Measurements from ENCODE around the gene CSF2RB. TPM values are rescaled to one million over a fixed set of nuclear protein-coding genes. Genes with fewer than 3 reads are reported as not detected.

CSF2RB gene
- 0.92 TPM for total RNA-seq

DNA sequence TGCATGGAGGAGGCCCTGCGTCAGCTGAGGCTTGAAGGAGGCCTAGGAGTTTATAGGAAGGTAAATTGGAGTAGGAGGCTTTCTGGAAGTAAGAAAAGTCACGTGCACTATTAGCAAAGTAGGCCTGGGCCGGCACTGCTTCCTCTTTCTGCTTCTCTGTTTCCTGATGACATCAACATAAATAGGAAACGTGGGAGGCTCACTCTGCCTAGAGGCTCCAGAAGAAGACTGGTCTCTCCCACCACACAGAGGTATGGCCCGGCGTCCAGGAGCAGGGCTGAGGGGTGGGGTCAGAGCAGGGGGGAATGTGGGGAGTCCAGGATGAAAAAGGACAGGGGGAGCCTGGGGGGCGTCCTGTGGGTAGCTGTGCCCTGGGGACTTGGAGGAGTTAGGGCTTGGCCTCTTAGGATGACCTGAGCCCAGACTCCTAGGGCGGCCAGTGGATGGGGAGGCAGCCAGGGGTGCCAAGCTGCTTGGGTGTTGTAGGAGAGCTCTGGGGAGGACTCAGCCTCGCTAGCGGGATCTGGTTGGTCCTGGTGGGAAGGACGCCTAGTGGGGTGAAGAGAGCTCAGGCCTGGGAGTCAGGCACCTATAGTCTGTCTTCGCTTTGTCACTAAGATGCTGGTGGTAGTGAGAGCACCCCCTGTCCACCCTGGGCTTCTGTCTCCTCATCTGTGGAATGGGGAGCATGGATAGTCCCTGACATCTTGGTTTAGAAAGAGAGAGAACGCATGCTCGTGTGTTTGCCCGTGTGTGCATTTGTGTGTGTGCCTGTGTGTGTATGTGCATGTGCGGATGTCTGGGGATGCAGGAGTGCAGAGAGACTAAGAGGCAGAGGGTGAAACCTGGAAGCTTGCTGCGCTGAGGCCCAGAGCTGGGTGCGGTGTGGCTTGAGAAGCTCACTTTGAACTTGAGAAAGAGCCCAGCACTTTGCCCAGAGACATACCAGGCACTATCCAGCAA is at the start of gene CSF2RB:
CSF2RB (plus strand) TSS at position 202 of the 963 bp plus-strand sequence. CDS start 8,580 bp downstream, outside the sequence.

Other genes with a start within 250 kb of the CSF2RB start
- gene CACNG2, start 209.9 kb upstream of the CSF2RB start, total RNA-seq, result 6.5 TPM
- 22.1 TPM for gene IFT27, start 137.5 kb upstream of the CSF2RB start, total RNA-seq
- gene PVALB, start 96.6 kb upstream of the CSF2RB start, total RNA-seq, result 1.2 TPM
- 3.0 TPM for gene NCF4, start 52.6 kb upstream of the CSF2RB start, total RNA-seq
- gene TST, start 105.8 kb downstream of the CSF2RB start, total RNA-seq, result 8.1 TPM
- 25.4 TPM for gene MPST, start 106.1 kb downstream of the CSF2RB start, total RNA-seq
- gene KCTD17, start 138.1 kb downstream of the CSF2RB start, total RNA-seq, result 34.1 TPM
- 0.23 TPM for gene TMPRSS6, start 196.1 kb downstream of the CSF2RB start, total RNA-seq
- not detected for gene IL2RB, start 236.3 kb downstream of the CSF2RB start, total RNA-seq

Data from diencephalon (tissue), 1 donor.